ENCODE results near the gene PLEKHA7. TPM values are rescaled to one million over a fixed set of nuclear protein-coding genes. Genes with fewer than 3 reads are reported as not detected.

PLEKHA7 gene
- polyA plus RNA-seq, 1 donor (not counting 4 experiments of a cell fraction or from before 2014, with no cell fraction given): 1.4 TPM

GRCh38 chr11:16777613-16777975, 236.6 kb downstream of the PLEKHA7 start:
- dilution Hi-C loops (cut with MboI; ENCODE audit: extremely low pct_ligation_motif_present, low sequenced_read_pairs): no loop called here
- DNase-seq (ENCODE audit: low read depth, low spot score): no peak
- no peak overlapping the region for H3K9ac ChIP-seq (ENCODE audit: control insufficient read depth, extremely low read depth, insufficient read depth, low read length)
- no peaks in the 10 kb centered on the region for H3K27me3 ChIP-seq (ENCODE audit: control insufficient read depth, extremely low read depth, insufficient read depth, low read length)
- H3K9me1 ChIP-seq (ENCODE audit: control insufficient read depth, extremely low read depth, insufficient read depth, low read length): no peaks in the 10 kb centered on the region
- no peaks in the 10 kb centered on the region for H3K9me3 ChIP-seq (ENCODE audit: control insufficient read depth, low read depth, low read length)
- peak overlapping the region; percentile 16 for H3K4me2 ChIP-seq (ENCODE audit: control insufficient read depth, extremely low read depth, insufficient read depth, low read depth, low read length)
- TF ChIP-seq CTCF (optimal IDR thresholded peaks at IDR 0.05 in 1 of 3, IDR thresholded peaks at IDR 0.05 in 1 of 3, conservative IDR thresholded peaks at IDR 0.05 in 1 of 3; ENCODE audit: extremely low read depth in 1 of 3, insufficient read depth in 2 of 3, low read length in 3 of 3) (no peak), EZH2 (IDR thresholded peaks at IDR 0.05; ENCODE audit: low read length) (no peak)
- no peak for FAIRE-seq
- no peaks in the 10 kb centered on the region for H4K20me1 ChIP-seq (ENCODE audit: control insufficient read depth, extremely low read depth, insufficient read depth, low read length)
- peak overlapping the region; percentile 19 for H2AFZ ChIP-seq (ENCODE audit: control insufficient read depth, low read length)
- H3K27ac ChIP-seq (ENCODE audit: control insufficient read depth, insufficient read depth, low read length): no peak overlapping the region
- no peak overlapping the region for H3K4me3 ChIP-seq (ENCODE audit: control insufficient read depth in 2 of 3, extremely low read depth in 1 of 3, insufficient read depth in 2 of 3, low read depth in 1 of 3, low read length in 3 of 3)
- H3K4me1 ChIP-seq (ENCODE audit: control insufficient read depth, extremely low read depth, insufficient read depth, low read length): peaks cover 21% of the 10 kb centered on the region
- no peaks in the 10 kb centered on the region for H3K36me3 ChIP-seq (ENCODE audit: control insufficient read depth in 2 of 2, extremely low read depth in 1 of 2, insufficient read depth in 2 of 2, low read length in 2 of 2)
- H3K79me2 ChIP-seq (ENCODE audit: control insufficient read depth, insufficient read depth, low read length): no peaks in the 10 kb centered on the region

DNA sequence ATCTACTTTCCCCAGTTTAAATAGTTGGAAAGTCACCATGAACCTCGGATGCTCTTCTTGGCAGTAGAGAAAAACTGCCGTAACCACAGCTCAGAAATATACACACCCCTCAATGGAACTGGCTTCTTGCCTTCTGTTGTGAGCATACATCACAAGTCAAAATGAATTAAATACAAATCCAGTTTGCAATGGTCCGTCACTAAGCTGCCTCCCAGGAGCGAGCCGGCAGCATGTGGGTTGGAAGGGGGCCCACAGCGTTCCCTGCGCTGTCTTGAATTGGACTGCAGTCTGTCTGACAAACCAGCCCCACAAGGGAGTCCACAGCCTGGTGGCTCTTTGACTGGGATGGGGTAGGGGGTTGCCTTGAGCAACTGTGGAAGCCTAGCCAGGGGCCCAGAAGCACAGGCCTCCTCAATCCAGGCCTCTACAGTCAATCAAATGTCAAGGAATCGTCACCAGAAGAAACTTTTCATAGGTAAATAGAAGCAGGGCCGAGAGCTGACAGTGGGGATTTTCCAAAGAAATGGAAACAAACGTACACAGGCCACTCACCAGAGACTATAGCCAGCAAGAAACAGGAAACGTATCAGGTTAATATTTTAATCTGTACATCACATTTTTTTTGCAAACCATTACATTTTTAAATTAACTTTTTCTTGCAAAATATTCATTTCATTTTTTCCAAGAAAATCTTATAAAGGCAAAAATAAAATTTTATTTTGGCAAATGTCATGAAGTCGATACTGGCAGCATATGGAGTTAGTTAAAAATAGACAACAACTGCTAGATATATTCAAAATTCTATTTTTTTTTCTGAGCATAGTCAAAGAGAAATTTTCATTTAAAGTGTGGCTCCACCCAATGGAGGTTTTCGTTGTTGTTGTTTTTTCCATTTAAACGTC, 237.3 kb downstream of the PLEKHA7 start:
- Histone ChIP-seq H3K79me2 (ENCODE audit: control insufficient read depth, insufficient read depth, low read length) (no peaks in the 10 kb centered on the region), H3K4me1 (ENCODE audit: control insufficient read depth, extremely low read depth, insufficient read depth, low read length) (peaks cover 21% of the 10 kb centered on the region), H3K27ac (ENCODE audit: control insufficient read depth, insufficient read depth, low read length) (no peak overlapping the region), H3K27me3 (ENCODE audit: control insufficient read depth, extremely low read depth, insufficient read depth, low read length) (no peaks in the 10 kb centered on the region), H3K4me2 (ENCODE audit: control insufficient read depth, extremely low read depth, insufficient read depth, low read depth, low read length) (no peak overlapping the region), H4K20me1 (ENCODE audit: control insufficient read depth, extremely low read depth, insufficient read depth, low read length) (no peaks in the 10 kb centered on the region), H3K9me1 (ENCODE audit: control insufficient read depth, extremely low read depth, insufficient read depth, low read length) (no peaks in the 10 kb centered on the region), H2AFZ (ENCODE audit: control insufficient read depth, low read length) (peak overlapping the region; percentile 2), H3K9me3 (ENCODE audit: control insufficient read depth, low read depth, low read length) (no peaks in the 10 kb centered on the region), H3K4me3 (ENCODE audit: control insufficient read depth in 2 of 3, extremely low read depth in 1 of 3, insufficient read depth in 2 of 3, low read depth in 1 of 3, low read length in 3 of 3) (no peak overlapping the region), H3K9ac (ENCODE audit: control insufficient read depth, extremely low read depth, insufficient read depth, low read length) (no peak overlapping the region), H3K36me3 (ENCODE audit: control insufficient read depth in 2 of 2, extremely low read depth in 1 of 2, insufficient read depth in 2 of 2, low read length in 2 of 2) (no peaks in the 10 kb centered on the region)
- TF ChIP-seq CTCF (optimal IDR thresholded peaks at IDR 0.05 in 1 of 3, IDR thresholded peaks at IDR 0.05 in 1 of 3, conservative IDR thresholded peaks at IDR 0.05 in 1 of 3; ENCODE audit: extremely low read depth in 1 of 3, insufficient read depth in 2 of 3, low read length in 3 of 3) (no peak), EZH2 (IDR thresholded peaks at IDR 0.05; ENCODE audit: low read length) (no peak)
- DNase-seq (ENCODE audit: low read depth, low spot score): no peak
- dilution Hi-C loops (cut with MboI; ENCODE audit: extremely low pct_ligation_motif_present, low sequenced_read_pairs): no loop called here
- FAIRE-seq: no peak

Data from keratinocyte (primary cell).